ENCODE measurements around the gene DHCR7. TPM values are rescaled to one million over a fixed set of nuclear protein-coding genes. Genes with fewer than 3 reads are reported as not detected.

Gene DHCR7
- total RNA-seq, 2 donors from 2014 or later = 87.7 to 130 TPM

DNA sequence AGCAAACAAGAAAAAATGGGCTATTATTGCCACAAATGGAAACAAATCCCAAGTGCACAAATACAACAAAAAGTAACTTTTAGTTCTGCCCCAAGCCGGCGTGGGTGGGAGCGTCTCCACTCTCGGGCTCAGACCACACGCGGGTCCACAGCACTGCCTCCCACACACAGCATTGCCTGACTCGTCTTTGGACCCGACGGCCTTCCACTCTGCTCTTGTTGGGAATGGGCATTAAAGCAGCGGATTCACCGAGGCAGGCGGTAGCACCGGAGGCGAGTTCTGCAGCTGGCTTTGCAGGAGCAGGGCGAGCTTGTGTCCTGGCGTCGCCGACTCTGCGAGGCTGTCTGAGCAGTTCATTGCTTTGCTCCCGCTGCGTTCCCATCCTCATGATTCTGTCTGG lies 27.8 kb upstream of the DHCR7 start:
- H3K36me3 ChIP-seq (ENCODE audit: control insufficient read depth, insufficient read depth, low read length) = peaks cover 56% of the 10 kb centered on the region
- no peak overlapping the region for H3K27ac ChIP-seq (ENCODE audit: low read depth, low read length)
- no peaks in the 10 kb centered on the region for H3K27me3 ChIP-seq (ENCODE audit: control insufficient read depth, insufficient read depth, low read length, poor library complexity, severe bottlenecking)
- no peaks in the 10 kb centered on the region for H3K9me3 ChIP-seq (ENCODE audit: control insufficient read depth, low read length)
- no peaks in the 10 kb centered on the region for H3K27me3 Mint-ChIP-seq (ENCODE audit: insufficient read depth)
- H3K4me1 Mint-ChIP-seq = peaks cover 13% of the 10 kb centered on the region
- TF ChIP-seq, protein P1, sequence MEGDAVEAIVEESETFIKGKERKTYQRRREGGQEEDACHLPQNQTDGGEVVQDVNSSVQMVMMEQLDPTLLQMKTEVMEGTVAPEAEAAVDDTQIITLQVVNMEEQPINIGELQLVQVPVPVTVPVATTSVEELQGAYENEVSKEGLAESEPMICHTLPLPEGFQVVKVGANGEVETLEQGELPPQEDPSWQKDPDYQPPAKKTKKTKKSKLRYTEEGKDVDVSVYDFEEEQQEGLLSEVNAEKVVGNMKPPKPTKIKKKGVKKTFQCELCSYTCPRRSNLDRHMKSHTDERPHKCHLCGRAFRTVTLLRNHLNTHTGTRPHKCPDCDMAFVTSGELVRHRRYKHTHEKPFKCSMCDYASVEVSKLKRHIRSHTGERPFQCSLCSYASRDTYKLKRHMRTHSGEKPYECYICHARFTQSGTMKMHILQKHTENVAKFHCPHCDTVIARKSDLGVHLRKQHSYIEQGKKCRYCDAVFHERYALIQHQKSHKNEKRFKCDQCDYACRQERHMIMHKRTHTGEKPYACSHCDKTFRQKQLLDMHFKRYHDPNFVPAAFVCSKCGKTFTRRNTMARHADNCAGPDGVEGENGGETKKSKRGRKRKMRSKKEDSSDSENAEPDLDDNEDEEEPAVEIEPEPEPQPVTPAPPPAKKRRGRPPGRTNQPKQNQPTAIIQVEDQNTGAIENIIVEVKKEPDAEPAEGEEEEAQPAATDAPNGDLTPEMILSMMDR (conservative IDR thresholded peaks at IDR 0.05) = no peak
- no peak for DNase-seq
- peaks cover 2% of the 10 kb centered on the region for H3K4me1 ChIP-seq (ENCODE audit: control insufficient read depth, insufficient read depth, low read length)
- H3K4me3 Mint-ChIP-seq = no peak overlapping the region
- no peak overlapping the region for H3K27ac Mint-ChIP-seq
- WGBS, 2 experiments (ENCODE audit: insufficient coverage in 1 of 2, insufficient read length in 1 of 2) = 94 to 96% methylated on average over 21 of the region's 21 CpGs
- H3K4me3 ChIP-seq (ENCODE audit: low read length) = no peak overlapping the region
- H3K9me3 Mint-ChIP-seq = no peaks in the 10 kb centered on the region
- peaks cover 75% of the 10 kb centered on the region for H3K36me3 Mint-ChIP-seq (ENCODE audit: low read depth)
- H3K9ac ChIP-seq (ENCODE audit: extremely low read depth, low read length, poor library complexity, severe bottlenecking) = no peak overlapping the region

DNA sequence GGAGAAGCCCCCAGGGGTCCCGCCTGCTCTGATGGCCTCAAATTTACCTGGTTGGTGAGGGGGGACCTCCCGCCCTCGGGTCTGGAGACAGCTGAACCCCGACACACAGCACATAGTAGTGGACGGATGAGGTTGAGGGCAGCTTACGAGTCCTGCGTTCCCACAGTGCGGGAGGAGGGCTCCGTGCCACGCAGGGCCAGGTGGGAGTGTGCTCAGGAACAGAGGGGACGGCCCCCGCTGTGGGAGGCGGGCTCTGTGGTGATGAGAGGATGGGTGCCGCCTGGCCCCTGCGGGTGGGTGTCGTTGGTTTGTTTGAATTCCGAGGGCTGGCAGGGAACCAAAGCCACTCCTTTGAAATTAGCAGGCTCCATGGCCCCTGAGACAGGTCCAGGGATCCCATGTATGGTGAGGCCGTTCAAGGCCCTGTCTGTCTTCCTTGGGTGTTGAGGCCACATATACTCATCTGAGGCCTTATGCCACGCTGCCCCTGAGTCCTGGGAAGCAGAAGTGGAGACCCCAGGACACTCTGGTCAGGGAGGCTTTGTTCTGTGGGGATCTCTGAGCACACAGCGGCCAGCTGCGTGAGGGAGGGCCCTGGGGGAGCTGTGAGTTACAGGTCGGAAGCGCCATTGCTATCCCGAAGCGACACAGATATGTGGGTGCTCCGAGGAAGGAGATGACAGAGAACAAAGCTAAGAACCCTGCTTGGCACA lies 26.7 kb upstream of the DHCR7 start:
- DNase-seq = no peak
- H3K9ac ChIP-seq (ENCODE audit: extremely low read depth, low read length, poor library complexity, severe bottlenecking) = no peak overlapping the region
- peaks cover 9% of the 10 kb centered on the region for H3K4me1 ChIP-seq (ENCODE audit: control insufficient read depth, insufficient read depth, low read length)
- H3K36me3 ChIP-seq (ENCODE audit: control insufficient read depth, insufficient read depth, low read length) = peaks cover 47% of the 10 kb centered on the region
- H3K27me3 ChIP-seq (ENCODE audit: control insufficient read depth, insufficient read depth, low read length, poor library complexity, severe bottlenecking) = no peaks in the 10 kb centered on the region
- Mint-ChIP-seq H3K27ac (peak overlapping the region; percentile 82), H3K27me3 (ENCODE audit: insufficient read depth) (no peaks in the 10 kb centered on the region), H3K9me3 (peaks cover 10% of the 10 kb centered on the region), H3K4me3 (no peak overlapping the region), H3K36me3 (ENCODE audit: low read depth) (peaks cover 72% of the 10 kb centered on the region), H3K4me1 (peaks cover 21% of the 10 kb centered on the region)
- TF ChIP-seq, protein P1 (conservative IDR thresholded peaks at IDR 0.05) = no peak
- no peak overlapping the region for H3K4me3 ChIP-seq (ENCODE audit: low read length)
- no peak overlapping the region for H3K27ac ChIP-seq (ENCODE audit: low read depth, low read length)
- 94 to 96% methylated on average over 18 to 26 of the region's 26 CpGs for WGBS, 2 experiments (ENCODE audit: insufficient coverage in 1 of 2, insufficient read length in 1 of 2)
- peaks cover 6% of the 10 kb centered on the region for H3K9me3 ChIP-seq (ENCODE audit: control insufficient read depth, low read length)

DNA sequence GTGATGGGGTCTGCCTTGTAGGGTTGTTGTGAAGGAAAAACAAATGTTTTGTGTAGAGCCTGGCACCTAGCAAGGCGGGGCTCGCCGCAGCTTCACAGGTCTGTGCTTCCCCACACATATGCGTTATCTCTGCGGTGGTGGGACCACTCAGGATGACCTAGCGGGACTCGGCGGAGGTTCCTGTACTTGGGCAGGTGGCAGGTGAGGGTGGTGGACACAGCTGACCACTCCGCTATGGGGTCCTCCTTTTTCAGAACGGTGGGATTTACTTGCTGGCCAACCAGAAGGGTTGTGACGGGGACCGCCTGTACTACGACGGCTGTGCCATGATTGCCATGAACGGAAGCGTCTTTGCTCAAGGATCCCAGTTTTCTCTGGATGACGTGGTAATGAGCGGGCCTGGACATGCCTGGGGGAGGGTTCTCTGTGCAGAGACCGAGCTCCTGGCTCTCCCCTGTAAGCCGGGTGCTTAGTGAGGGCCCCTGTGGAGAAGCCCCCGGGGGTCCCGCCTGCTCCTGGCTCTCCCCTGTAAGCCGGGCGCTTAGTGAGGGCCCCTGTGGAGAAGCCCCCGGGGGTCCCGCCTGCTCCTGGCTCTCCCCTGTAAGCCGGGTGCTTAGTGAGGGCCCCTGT lies 26.1 kb upstream of the DHCR7 start:
- TF ChIP-seq, protein P1 (conservative IDR thresholded peaks at IDR 0.05) = no peak
- Histone ChIP-seq H3K4me3 (ENCODE audit: low read length) (no peak overlapping the region), H3K27me3 (ENCODE audit: control insufficient read depth, insufficient read depth, low read length, poor library complexity, severe bottlenecking) (no peaks in the 10 kb centered on the region), H3K4me1 (ENCODE audit: control insufficient read depth, insufficient read depth, low read length) (peaks cover 9% of the 10 kb centered on the region), H3K9ac (ENCODE audit: extremely low read depth, low read length, poor library complexity, severe bottlenecking) (no peak overlapping the region), H3K36me3 (ENCODE audit: control insufficient read depth, insufficient read depth, low read length) (peaks cover 43% of the 10 kb centered on the region), H3K27ac (ENCODE audit: low read depth, low read length) (no peak overlapping the region), H3K9me3 (ENCODE audit: control insufficient read depth, low read length) (peaks cover 13% of the 10 kb centered on the region)
- WGBS, 2 experiments (ENCODE audit: insufficient coverage in 1 of 2, insufficient read length in 1 of 2) = 93 to 94% methylated on average over 17 to 27 of the region's 27 CpGs
- peaks cover 68% of the 10 kb centered on the region for H3K36me3 Mint-ChIP-seq (ENCODE audit: low read depth)
- H3K27me3 Mint-ChIP-seq (ENCODE audit: insufficient read depth) = no peaks in the 10 kb centered on the region
- no peak overlapping the region for H3K27ac Mint-ChIP-seq
- no peak for DNase-seq
- H3K9me3 Mint-ChIP-seq = peaks cover 17% of the 10 kb centered on the region
- H3K4me1 Mint-ChIP-seq = peaks cover 21% of the 10 kb centered on the region
- no peak overlapping the region for H3K4me3 Mint-ChIP-seq
